ENCODE data around the gene PRKD1.

- TF ChIP-seq CTCF (IDR thresholded peaks at IDR 0.05; ENCODE audit: borderline replicate concordance, extremely low read depth, low read length, poor library complexity, severe bottlenecking) (no peak), EZH2 (IDR thresholded peaks at IDR 0.05; ENCODE audit: borderline replicate concordance, low read depth, low read length, severe bottlenecking) (no peak)
These were observed 185.7 kb downstream of the PRKD1 start for GRCh38 chr14:29741909-29742401.

All from DND-41 (cell line).